HG02840 (cell line): Measurements from ENCODE around the gene STXBP2.

Experiments
- ATAC-seq: cut with Tn5 transposase; IDR thresholded peaks from one replicate; pipeline ENCODE4 v1.9.1; 2021; ENCODE audit warnings: mild to moderate bottlenecking, moderate library complexity, moderate number of reproducible peaks; ENCODE audit not compliant: unreplicated experiment, low FRiP score

Gene STXBP2

DNA sequence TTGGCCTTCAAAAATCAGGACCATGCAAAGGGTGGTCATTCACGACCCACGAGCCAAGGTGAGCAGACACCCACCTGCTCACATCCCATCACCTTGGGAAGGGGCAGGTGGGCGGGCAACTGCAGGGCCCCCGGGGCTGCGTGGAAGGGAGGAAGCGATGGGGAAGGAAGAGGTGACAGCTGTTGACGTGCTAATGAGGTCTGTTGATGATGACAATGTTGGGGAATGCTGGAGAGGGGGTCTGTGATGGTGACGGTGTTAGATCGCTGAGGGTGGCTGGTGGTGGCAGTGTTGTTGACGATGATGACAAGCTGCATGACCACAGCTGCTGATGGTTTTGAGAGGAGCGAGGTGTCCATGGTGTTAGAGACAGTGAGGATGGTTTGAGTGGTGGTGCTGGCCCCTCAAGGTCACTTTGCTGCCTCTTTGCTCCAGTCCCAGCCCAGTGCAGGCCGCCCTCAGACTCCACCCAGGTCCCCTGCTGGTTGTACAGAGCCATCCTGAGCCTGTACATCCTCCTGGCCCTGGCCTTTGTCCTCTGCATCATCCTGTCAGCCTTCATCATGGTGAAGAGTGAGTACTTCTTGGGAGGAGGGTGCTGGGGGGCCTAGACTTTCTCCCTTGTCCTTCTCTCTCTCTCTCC lies 40.9 kb downstream of the STXBP2 start:
- ATAC-seq = no peak

DNA sequence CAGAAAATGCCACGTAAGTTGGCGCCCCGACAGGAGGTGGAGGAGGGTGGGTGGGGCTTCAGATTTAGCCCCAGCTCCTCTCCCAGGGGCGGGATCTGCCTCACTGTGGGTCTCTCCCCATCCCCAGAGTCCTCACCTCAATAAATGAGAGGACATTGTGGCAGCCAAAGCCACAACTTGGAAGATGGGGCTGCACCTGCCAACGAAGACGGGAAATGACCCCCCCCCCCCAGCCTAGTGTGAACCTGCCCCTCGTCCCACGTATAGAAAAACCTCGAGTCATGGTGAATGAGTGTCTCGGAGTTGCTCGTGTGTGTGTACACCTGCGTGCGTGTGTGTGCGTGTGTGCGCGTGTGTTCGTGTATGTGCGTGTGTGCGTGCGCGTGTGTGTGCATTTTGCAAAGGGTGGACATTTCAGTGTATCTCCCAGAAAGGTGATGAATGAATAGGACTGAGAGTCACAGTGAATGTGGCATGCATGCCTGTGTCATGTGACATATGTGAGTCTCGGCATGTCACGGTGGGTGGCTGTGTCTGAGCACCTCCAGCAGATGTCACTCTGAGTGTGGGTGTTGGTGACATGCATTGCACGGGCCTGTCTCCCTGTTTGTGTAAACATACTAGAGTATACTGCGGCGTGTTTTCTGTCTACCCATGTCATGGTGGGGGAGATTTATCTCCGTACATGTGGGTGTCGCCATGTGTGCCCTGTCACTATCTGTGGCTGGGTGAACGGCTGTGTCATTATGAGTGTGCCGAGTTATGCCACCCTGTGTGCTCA lies 42.3 kb downstream of the STXBP2 start:
- no peak for ATAC-seq

DNA sequence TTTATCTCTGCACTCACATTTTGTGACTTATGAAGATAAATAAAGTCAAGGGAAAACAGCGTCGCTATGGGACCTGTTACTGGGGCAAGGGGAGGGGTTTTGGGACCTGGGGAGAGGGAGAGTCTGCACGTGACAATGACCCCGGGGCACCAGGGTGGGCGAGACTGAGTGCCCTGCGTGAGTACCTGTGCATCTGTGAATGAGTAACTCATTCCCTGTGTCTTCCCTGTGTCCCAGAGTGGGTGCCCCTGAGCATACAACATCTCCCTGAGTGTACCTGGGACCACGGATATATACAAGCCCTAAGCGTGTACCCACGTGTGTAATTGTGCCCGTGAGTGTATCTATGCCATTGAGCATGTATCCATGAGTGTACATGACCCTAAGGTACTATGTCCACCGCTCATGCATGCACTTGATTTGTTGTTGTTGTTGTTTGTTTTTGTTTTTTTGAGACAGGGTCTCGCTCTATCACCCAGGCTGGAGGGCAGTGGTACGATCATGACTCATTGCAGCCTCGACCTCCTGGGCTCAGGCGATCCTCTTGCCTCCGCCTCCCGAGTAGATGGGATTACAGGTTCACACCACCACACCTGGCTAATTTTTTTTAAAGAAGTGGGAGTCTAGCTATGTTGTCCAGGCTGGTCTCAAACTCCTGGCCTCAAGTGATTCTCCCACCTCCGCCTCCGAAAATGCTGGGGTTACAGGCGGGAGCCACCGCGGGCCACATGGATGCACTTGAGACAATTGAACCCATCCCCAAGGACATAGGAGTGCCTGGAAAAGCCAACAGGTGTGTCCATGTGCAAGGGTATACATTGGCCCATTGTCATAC lies 43.1 kb downstream of the STXBP2 start:
- ATAC-seq = no peak

DNA sequence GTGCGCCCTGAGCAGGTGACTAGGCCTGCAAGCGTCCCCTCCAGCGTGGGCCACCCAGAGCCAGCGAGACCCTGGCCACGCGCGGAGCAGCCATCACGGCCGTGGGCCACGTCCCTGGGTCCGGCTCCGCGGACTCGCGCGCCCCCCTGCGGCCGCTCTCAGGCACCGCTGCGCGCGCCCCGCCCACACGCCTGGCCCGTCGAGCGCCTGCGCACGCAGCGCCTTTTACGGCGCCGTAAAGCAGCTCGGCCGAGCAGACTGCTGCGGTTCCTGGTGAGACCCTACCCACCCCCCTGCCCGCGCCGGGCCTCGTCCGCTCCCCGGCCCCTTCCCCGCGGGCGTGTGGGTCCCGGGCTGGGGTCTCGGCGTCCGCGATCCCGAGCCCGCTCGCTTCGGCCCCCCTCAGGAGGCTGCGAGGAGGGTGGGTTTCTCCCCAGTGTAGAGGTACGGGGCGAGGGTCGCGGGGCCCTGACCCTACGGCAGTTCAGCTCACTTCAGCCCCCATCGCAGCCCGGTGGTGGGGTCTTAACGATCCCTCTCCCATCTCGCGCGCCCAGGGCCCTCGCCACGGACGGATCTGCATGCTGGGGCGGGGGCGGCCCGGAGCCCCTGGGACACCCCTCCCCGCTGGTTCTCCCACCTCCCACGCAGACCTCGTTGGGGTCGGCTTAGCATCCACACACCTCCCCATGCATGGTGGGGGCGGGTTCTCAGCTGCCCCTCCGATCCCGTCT lies 43.9 kb downstream of the STXBP2 start, which contains the start of gene TRAPPC5:
Gene TRAPPC5 (plus strand): TSS at position 228 of the 734 bp plus-strand sequence. CDS start 1,421 bp downstream, outside the sequence.
- no peak for ATAC-seq

DNA sequence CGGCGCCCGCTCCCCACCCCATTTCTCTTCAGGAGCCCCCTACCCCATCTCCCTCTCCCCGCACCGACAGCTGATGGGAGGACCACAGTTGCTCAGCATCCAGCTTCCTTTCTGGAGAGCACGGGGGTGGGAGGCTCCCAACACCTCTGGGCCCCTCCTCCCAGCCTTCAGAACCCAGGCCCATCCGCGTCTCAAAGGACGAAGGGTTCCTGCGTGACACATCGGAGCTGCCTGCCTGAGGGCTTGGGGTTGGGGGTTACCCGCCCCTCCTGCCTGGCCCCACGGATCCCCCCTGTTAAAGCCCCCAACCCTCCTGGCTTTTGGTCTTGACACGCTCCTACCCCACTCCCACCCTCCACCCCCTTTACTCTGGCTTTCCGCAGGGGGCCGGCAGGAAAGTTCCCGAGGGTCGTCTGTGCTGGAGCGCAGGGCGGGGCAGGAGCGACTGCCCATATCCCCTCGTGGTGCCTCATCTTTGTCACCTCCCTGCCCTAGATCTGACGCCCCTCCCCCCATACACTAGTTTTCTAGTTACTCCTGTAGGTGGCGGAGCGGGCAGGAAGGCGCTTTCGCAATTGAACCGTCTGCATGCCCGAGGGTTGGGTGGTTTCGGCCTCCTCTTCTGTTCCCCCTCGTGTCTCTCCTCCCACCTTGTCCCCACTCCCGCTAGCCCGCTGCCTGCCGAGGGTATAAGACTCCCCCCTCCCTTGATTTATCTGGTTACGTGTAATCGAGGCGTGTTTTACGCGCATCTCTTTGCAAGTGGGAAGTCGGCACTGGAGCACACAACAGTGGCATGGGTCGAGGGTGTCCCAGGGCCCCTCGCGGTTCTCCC lies 44.6 kb downstream of the STXBP2 start:
- ATAC-seq = no peak

DNA sequence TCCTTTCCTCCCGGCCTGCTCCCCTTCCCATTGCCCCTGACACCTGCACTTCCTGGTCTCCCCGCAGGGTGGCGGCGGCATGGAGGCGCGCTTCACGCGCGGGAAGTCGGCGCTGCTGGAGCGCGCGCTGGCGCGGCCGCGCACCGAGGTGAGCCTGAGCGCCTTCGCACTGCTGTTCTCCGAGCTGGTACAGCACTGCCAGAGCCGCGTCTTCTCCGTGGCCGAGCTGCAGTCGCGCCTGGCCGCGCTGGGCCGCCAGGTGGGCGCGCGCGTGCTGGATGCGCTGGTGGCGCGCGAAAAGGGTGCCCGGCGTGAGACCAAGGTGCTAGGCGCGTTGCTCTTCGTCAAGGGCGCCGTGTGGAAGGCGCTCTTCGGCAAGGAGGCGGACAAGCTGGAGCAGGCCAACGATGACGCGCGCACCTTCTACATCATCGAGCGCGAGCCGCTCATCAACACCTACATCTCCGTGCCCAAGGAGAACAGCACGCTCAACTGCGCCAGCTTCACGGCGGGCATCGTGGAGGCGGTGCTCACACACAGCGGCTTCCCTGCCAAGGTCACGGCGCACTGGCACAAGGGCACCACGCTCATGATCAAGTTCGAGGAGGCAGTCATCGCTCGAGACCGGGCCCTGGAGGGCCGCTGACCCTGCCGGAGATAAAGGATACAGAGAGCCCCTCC lies 45.4 kb downstream of the STXBP2 start:
- ATAC-seq = no peak

DNA sequence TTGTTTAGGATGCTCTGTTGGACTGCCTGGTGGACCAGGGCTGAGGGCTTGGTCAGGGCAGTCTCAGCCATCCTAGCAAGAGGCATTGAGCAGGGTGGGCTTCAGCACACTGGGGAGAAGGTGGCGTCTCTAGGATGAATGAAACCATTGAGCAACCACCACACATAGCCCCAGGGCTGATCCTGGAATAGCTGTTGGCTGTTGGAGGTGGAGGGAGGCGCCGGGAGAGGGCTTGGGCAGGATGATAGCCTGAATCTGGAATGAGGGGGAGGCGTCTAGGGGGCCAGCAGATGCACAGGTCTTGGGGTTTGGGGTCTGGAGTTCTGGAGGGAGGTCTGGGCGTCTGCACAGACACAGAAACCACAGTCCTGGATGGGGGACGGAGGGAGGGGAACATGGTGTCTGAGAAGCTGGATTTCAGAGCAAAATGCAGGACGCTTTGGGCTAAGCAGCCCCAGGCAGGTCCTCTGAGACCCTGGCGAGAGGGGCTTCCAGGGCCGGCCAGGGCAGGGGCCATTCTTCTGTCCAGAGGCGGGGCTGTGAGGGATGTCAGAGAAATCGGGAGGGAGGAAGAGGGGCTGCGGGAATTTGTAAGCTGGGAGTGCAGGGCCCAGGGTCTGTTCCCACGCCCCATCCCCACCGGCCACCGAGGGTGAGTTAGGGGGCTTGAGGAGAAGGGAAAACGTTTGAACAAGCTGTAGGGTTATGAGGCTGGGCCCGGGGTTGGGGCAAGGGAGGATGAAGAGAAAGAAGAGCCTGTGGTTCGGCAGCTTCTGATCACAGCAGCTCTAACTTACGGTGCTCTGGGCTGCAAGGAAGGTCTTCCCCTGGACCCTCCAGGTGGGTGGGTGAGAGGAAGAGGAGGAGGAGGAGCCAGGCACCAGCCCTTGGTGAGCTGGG lies 48.9 kb downstream of the STXBP2 start:
- ATAC-seq = no peak

DNA sequence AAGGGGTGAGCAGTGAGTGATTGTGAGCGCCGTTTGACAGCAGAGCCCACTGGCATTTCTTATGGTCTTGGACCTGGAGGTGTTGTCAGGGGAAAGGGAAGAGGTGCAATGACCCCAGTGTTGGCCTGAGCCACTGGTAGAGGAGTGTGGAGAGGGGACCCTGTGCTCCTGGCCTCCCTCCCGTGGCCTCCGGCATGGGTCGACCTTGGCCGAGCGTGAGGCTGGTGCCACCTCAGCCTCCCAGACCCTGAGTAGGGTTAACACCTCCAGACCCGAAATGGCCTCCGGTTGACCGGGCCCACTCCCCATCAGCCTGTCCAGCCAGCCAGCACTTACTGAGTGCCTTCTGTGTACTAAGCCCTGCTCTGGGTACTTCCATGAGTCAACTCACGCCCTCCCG lies 50.3 kb downstream of the STXBP2 start:
- no peak for ATAC-seq

DNA sequence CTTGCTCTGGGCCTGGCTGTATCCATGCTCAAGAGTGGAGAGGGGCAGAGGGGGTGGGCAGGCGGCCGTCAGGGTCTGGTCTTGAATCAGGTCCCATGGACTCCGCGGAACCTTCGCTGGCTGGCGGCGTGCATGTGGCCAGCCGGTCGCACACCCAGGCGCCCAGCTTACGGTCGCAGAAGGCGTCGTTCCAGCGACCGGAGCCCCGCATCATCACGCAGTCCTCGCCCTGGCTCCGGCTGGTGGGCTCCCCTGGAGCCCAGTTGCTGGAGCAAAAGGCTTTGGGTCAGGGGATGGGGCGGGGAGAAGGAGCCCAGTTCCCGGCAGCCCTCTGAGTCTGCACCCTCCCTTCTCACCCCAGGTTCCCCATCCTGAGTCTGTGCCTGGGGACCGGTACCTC lies 52.3 kb downstream of the STXBP2 start:
- ATAC-seq = no peak

DNA sequence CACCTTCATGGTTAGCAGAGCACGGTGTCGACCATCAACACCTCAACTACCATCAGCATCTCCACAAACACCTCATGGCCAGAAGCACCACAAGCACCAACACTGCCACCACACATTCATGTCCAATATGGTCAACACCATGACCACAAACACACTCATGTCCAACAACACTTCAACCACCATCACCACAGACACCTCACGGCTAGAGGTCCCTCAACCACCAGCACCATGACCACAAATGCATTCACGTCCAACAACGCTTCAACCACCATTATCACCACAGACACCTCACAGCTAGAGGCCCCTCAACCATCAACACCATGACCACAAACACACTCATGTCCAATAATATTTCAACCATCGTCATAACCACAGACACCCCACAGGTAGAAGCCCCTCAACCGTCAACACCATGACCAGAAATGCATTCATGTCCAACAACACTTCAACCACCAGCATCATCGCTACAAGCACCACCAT lies 53.9 kb downstream of the STXBP2 start:
- ATAC-seq = no peak

DNA sequence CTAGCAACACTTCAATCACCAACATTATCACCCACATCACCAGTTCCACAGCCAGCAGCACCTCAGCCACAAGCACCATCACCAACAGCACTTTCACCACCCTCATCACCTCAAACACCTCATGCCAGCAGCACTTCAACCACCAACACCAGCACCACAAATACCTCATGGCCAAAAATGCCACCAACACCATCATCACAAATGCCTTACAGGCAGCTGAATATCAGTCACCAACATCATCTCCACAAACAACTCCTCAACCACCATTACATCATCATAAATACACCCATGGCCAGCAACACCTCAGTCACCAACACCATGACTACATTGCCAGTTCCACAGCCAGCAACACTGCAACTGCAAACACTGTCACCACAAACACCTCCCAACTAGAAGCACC lies 54.6 kb downstream of the STXBP2 start:
- ATAC-seq = no peak

DNA sequence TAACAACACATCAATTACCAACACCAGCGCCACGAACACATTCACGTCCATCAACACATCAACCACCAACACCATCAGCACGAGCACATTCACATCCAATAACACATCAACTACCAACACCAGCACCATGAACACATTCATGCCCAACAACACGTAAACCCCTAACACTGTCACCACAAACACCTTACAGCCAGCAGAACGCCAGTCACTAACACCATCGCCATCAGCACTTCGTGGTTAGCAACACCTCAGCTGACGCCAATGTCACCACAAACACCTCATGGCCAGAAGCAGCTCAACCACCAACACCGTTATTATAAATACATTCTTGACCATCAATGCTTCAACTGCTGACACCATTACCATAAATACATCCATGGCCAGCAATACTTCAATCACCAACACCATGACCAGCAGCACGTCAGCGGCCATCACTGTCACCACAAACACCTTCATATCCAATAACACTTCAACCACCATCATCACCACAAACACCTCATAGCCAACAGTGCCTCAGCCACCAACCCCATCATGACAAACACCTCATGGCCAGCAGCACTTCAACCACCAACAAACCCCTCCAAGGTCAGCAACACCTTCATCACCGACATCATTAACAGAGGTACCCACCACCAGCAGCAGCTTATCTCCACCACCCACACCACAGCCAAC lies 55.6 kb downstream of the STXBP2 start:
- no peak for ATAC-seq

DNA sequence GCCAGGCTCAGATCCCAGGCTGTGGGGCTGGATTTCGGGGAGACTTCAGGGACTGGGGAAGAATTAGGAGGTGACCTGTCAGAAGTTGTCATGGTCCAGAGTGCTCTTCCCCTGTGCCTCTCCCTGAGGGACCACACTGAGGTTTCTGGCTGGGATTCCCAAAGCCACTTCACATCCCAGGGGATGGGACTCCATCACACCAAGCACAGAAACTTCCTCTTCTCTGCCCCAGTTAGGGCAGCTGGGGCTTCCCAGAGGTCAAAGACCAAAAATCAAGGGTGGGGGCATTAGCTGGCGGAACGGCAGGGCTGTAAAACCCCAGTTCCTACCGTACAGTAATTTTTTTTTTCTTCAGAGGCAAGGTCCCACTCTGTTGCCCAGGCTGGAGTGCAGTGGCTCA lies 57.6 kb downstream of the STXBP2 start:
- ATAC-seq = no peak
